Liver (tissue), 9 donors: ENCODE data around the gene ANKS1A. TPM values are rescaled to one million over a fixed set of nuclear protein-coding genes. Genes with fewer than 3 reads are reported as not detected.

Source experiments
- DNase-seq: peaks from one replicate; pipeline ENCODE4 v3.0.0-alpha.2; 2017; ENCODE audit warnings: low spot score
- H3K27ac ChIP-seq, 2 donors: one replicate each; pipeline ENCODE4 v1.7.0; 2013; ENCODE audit warnings: inconsistent platforms in 2 of 2, low read length in 2 of 2, control low read depth in 1 of 2, low read depth in 1 of 2, mild to moderate bottlenecking in 1 of 2
- H3K27me3 ChIP-seq, 4 donors: one replicate each; pipeline versions ENCODE4 v1.6.1 to v1.7.0; 2013; ENCODE audit warnings: low read length in 3 of 4, inconsistent platforms in 1 of 4, mild to moderate bottlenecking in 1 of 4, moderate library complexity in 1 of 4; ENCODE audit not compliant: control insufficient read depth in 4 of 4, insufficient read depth in 4 of 4
- H3K36me3 ChIP-seq, 4 donors: one replicate each; pipeline versions ENCODE4 v1.6.1 to v1.7.0; 2013; ENCODE audit warnings: low read length in 3 of 4, mild to moderate bottlenecking in 3 of 4, low read depth in 1 of 4, moderate library complexity in 1 of 4; ENCODE audit not compliant: control insufficient read depth in 4 of 4, insufficient read depth in 3 of 4
- H3K4me1 ChIP-seq, 4 donors: one replicate each; pipeline versions ENCODE4 v1.6.1 to v1.7.0; 2013; ENCODE audit warnings: low read length in 3 of 4, mild to moderate bottlenecking in 3 of 4, moderate library complexity in 1 of 4; ENCODE audit not compliant: control insufficient read depth in 4 of 4, insufficient read depth in 4 of 4
- H3K4me3 ChIP-seq, 3 donors: one replicate each; pipeline versions ENCODE4 v1.6.1 to v1.7.0; 2013; ENCODE audit warnings: low read length in 3 of 3, control low read depth in 1 of 3, low read depth in 1 of 3, mild to moderate bottlenecking in 1 of 3
- H3K9ac ChIP-seq, 2 donors: one replicate each; pipeline ENCODE4 v1.7.0; 2013; ENCODE audit warnings: low read length in 2 of 2, mild to moderate bottlenecking in 2 of 2, moderate library complexity in 2 of 2, control low read depth in 1 of 2, low read depth in 1 of 2
- H3K9me3 ChIP-seq, 4 donors: one replicate each; pipeline versions ENCODE4 v1.6.1 to v1.7.0; 2013; ENCODE audit warnings: low read length in 3 of 4; ENCODE audit not compliant: control insufficient read depth in 4 of 4
- ATF3 ChIP-seq: IDR thresholded peaks from 2 replicates; pipeline ENCODE4 v1.6.1; 2016; ENCODE audit warnings: antibody characterized with exemption
- CTCF ChIP-seq: fragments of 150-350 bp; IDR thresholded peaks from 2 replicates; pipeline ENCODE4 v1.5.1; 2017; ENCODE audit warnings: improper control_type of control experiment, low read depth, low read length; ENCODE audit not compliant: missing input control
- EGR1 ChIP-seq, 2 donors: IDR thresholded peaks; 2 replicates each; pipeline ENCODE4 v1.6.1; 2016 to 2018; ENCODE audit warnings: antibody characterized with exemption in 2 of 2, low read depth in 2 of 2
- FOXA1 ChIP-seq: IDR thresholded peaks from 2 replicates; pipeline ENCODE4 v1.6.1; 2016; ENCODE audit warnings: antibody characterized with exemption
- FOXA2 ChIP-seq: IDR thresholded peaks from 2 replicates; pipeline ENCODE4 v1.6.1; 2016; ENCODE audit warnings: antibody characterized with exemption
- GABPA ChIP-seq, 2 donors: IDR thresholded peaks in 1 of 2; conservative IDR thresholded peaks in 1 of 2; 2 replicates each; pipeline ENCODE4 v1.6.1; 2016; ENCODE audit warnings: antibody characterized with exemption in 2 of 2, mild to moderate bottlenecking in 1 of 2, moderate library complexity in 1 of 2
- HNF4A ChIP-seq, 2 donors: conservative IDR thresholded peaks; 2 replicates each; pipeline ENCODE4 v1.6.1; 2016; ENCODE audit warnings: antibody characterized with exemption in 2 of 2, mild to moderate bottlenecking in 2 of 2
- HNF4G ChIP-seq: IDR thresholded peaks from 2 replicates; pipeline ENCODE4 v1.6.1; 2016; ENCODE audit warnings: antibody characterized with exemption
- JUND ChIP-seq, 2 donors: IDR thresholded peaks; 2 replicates each; pipeline ENCODE4 v1.6.1; 2016; ENCODE audit warnings: antibody characterized with exemption in 2 of 2
- MAX ChIP-seq: IDR thresholded peaks from 2 replicates; pipeline ENCODE4 v1.6.1; 2016; ENCODE audit warnings: antibody characterized with exemption
- NR2F2 ChIP-seq: IDR thresholded peaks from 2 replicates; pipeline ENCODE4 v1.6.1; 2016; ENCODE audit warnings: antibody characterized with exemption
- RAD21 ChIP-seq, 2 donors: IDR thresholded peaks; 2 replicates each; pipeline ENCODE4 v1.6.1; 2016; ENCODE audit warnings: antibody characterized with exemption in 2 of 2, mild to moderate bottlenecking in 2 of 2
- REST ChIP-seq: IDR thresholded peaks from 2 replicates; pipeline ENCODE4 v1.6.1; 2016; ENCODE audit warnings: antibody characterized with exemption, mild to moderate bottlenecking
- RXRA ChIP-seq, 2 donors: IDR thresholded peaks; 2 replicates each; pipeline ENCODE4 v1.6.1; 2017 to 2018; ENCODE audit warnings: antibody characterized with exemption in 2 of 2, mild to moderate bottlenecking in 1 of 2
- SP1 ChIP-seq: IDR thresholded peaks from 2 replicates; pipeline ENCODE4 v1.6.1; 2018; ENCODE audit warnings: antibody characterized with exemption, mild to moderate bottlenecking
- TAF1 ChIP-seq: conservative IDR thresholded peaks from 2 replicates; pipeline ENCODE4 v1.6.1; 2016; ENCODE audit warnings: antibody characterized with exemption, mild to moderate bottlenecking
- YY1 ChIP-seq: IDR thresholded peaks from 2 replicates; pipeline ENCODE4 v1.6.1; 2016; ENCODE audit warnings: antibody characterized with exemption, mild to moderate bottlenecking
- ZBTB33 ChIP-seq: IDR thresholded peaks from 2 replicates; pipeline ENCODE4 v1.6.1; 2016; ENCODE audit warnings: antibody characterized with exemption
- WGBS: extraction: QIAGEN DNeasy Blood & Tissue Kit; methylation state at CpG from one replicate; pipeline ENCODE4 v1.1.7; 2013; 5-methylcytosine and 5-hydroxymethylcytosine counted together
- polyA plus RNA-seq, 2 donors: library from polyadenylated mRNA; stranded (reverse) in 1 of 2; unstranded in 1 of 2; fragments of 200-250 nt in 1 of 2; fragments of >200 nt in 1 of 2; fragmentation: Nextera tagmentation in 1 of 2; extraction: Ambion mirVana in 1 of 2; gene quantifications; one replicate each; pipeline versions ENCODE4 v1.2.1 to v1.2.3, GENCODE V29; 2013 to 2015
- total RNA-seq, 2 donors: library from RNA; depleted of rRNA; stranded (reverse); fragments of >200 nt; gene quantifications; one replicate each; pipeline ENCODE4 v1.2.3, GENCODE V29; 2014
- donor health status: healthy.
- donor health status: healthy.
- donor health status: healthy.
- donor health status: healthy.
- donor health status: healthy.

The ANKS1A gene
- total and polyA plus RNA-seq, 4 donors = 4.3 to 18.7 (median 6.7) TPM

- DNase-seq = no peak
- no peaks in the 10 kb centered on the region for H3K36me3 ChIP-seq
- no peaks in the 10 kb centered on the region for H3K9me3 ChIP-seq
- H3K27me3 ChIP-seq = no peaks in the 10 kb centered on the region
- TF ChIP-seq RXRA (IDR thresholded peaks at IDR 0.05) = no peak
- TF ChIP-seq ATF3 = no peak
- TF ChIP-seq NR2F2 = no peak
- TF ChIP-seq FOXA1 = no peak
- no peak for TF ChIP-seq FOXA2
- TF ChIP-seq GABPA (IDR thresholded peaks at IDR 0.05 in 1 of 2, conservative IDR thresholded peaks at IDR 0.05 in 1 of 2) = no peak
- no peak for TF ChIP-seq HNF4A (conservative IDR thresholded peaks at IDR 0.05)
- TF ChIP-seq TAF1 = no peak
- TF ChIP-seq RAD21 (IDR thresholded peaks at IDR 0.05) = no peak
- no peak for TF ChIP-seq JUND (IDR thresholded peaks at IDR 0.05)
- TF ChIP-seq EGR1 (IDR thresholded peaks at IDR 0.05; ENCODE audit: low read depth in 2 of 2) = no peak
- no peak for TF ChIP-seq HNF4G
- no peak for TF ChIP-seq CTCF
- no peak for TF ChIP-seq SP1
- no peak for TF ChIP-seq YY1
- TF ChIP-seq ZBTB33 = no peak
- no peak for TF ChIP-seq MAX
- no peak for TF ChIP-seq REST
- H3K4me3 ChIP-seq = no peak overlapping the region
- no peak overlapping the region for H3K27ac ChIP-seq
- H3K4me1 ChIP-seq = peaks cover 0 to 4% (median 1%) of the 10 kb centered on the region in 4 donors
- WGBS = 90% methylated on average over 2 of the region's 2 CpGs
- H3K9ac ChIP-seq = no peak overlapping the region
Measured at GRCh38 chr6:34906826-34907225, 17.8 kb downstream of the ANKS1A start.
